ENCODE measurements around the gene ILK.

Gene ILK

DNA sequence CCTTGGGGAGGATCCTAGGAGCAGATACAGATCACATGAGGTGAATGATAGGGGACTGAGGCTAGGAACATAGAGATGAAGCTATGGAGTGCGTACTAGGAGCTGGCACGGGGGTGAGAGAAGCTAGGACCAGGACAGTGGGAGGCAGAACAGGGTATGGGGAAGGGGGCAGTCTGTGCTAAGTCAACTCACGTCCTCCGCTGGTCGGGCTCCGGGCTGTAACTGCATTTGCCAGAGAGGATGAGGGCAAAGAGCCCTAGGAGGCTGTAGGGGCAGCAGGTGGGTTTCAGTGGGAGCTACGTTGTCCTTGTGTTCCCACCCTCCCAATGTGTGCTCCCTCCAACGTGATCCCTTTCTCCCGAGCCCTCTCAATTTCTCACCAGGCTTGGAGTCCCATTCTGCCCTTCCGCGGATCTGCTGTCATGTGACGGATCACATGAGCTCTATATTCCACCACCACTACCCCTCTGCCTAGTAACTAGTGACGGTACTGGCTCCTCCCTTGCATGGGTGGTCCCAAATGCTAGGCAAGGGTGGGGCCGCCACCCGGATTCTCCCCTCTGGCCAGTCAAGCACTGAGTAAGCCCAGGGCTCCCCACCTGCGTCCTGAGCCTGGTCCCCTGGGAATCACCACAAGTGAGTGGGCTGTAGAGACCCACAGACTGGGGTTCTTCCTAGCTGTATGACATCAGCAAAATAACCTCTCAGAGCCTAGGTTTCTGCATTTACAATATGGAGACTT is 15.6 kb downstream of the ILK start, which contains the start of gene TPP1:
Gene TPP1 (minus strand): TSS at position 419 of the 742 bp plus-strand sequence. CDS start 22 bp downstream, at position 397.
- in situ Hi-C loops (cut with HindIII; ENCODE audit: low sequenced_read_pairs): loop anchor here (10.0 kb wide), 1 partner anchor 214 kb away; no protein-coding TSS in a partner anchor

- in situ Hi-C loops (cut with HindIII; ENCODE audit: low sequenced_read_pairs): no loop called here
Measured at GRCh38 chr11:6620636-6621035, 17.1 kb downstream of the ILK start.

DNA sequence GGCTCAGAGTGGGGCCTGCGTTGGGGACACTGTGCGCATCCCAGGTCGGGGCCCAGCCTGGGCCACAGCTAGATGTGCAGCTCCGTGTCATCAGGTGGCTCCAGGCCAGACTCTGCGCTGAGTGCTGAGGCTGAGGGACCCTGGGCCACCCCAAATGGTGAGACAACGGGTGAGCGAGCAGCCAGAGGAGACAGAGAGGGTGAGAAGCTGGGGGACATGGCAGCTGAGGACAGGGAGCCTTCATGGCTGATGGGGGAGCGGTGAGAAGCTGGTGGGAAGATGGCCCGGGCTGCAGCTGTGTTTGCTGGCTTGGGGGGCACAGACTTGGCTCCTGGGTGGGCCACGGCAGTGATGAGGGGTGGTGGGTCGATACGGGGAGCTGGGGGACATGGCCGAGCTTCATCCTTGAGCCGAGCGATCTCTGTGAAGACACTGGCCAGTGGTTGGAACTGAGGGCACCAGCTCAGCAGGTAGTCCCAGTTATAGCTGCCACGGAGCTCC is 18.2 kb downstream of the ILK start:
- in situ Hi-C loops (cut with HindIII; ENCODE audit: low sequenced_read_pairs): no loop called here

GRCh38 chr11:6622261-6623171 is 18.9 kb downstream of the ILK start:
- in situ Hi-C loops (cut with HindIII; ENCODE audit: low sequenced_read_pairs): no loop called here

DNA sequence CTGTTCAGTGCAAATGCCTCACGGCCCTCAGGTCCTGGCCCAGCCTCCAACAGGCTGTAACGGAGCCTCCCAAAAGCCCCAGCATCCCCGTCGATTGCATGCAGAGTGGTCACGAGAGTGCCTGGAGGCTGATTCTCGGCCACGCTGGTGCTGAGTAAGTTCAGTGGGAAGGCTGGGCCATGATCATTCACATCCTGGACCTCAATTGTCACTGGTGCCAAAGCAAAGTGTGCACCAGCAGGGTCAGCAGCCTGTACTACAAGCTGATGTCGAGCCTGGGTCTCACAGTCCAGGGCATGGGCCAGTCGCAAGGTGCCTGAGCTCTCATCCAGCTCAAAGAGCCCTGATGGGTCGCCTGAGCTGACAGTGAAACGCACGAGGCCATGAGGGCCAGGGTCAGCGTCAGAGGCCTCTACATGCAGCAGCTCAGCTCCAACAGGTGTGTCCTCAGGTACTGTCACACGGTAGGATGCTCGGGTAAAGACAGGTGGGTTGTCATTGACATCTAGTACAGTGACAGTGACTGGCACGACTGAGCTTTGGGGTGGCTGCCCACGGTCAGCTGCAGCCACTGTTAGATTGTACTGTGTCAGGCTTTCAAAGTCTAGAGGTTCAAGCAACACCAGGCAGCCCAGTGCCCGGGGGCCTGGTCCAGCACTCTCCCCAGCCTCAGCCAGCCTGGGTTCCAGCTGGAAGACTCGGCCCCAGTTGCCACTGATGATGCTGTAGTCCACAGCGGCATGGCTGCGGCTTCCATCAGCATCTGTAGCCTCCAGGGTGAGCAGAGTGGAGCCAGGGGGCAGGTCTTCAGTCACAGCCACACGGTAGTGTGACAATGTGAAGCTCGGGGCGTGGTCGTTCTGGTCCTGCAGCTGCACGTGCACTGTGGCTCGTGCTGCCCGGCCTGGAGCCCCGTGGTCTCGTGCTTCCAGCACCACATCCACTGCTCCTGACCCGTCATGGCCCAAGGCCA is 20.1 kb downstream of the ILK start:
- in situ Hi-C loops (cut with HindIII; ENCODE audit: low sequenced_read_pairs): no loop called here

GRCh38 chr11:6625156-6625831 is 21.7 kb downstream of the ILK start:
- in situ Hi-C loops (cut with HindIII; ENCODE audit: low sequenced_read_pairs): no loop called here

GRCh38 chr11:6625832-6626420 is 22.4 kb downstream of the ILK start:
- in situ Hi-C loops (cut with HindIII; ENCODE audit: low sequenced_read_pairs): no loop called here

DNA sequence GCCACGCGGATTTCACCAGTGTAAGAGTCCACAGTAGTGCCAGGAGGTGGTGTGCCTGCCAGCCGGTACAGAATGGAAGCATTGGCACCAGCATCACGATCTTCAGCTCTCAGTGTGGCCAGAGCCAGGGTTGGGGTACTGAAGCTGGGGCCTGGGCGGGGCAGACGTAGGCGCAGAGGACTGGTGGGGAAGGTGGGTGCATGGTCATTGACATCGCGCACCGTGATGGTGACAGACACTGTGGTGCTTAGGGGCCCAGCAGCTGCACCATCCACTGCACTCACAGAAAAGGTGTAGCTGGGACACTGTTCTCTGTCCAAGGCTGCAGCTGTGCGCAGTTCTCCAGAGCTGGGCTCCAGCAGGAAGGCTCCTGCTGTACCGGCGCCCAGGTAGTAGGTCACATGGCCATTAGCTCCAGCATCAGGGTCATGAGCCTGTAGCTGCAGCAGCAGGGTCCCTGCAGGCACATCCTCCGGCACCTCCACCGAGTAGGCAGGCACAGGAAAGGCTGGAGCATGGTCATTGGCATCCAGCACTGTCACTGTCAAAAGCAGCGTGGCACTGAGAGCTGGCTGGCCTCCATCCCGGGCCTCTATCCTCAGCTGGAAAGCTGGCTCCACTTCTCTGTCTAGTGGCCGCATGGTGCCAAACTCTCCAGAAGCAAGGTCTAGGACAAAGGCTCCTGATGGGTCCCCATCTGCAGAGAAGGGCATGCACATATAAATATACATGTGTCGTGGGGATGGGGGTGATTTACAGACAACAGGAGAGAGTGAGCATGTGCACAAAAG is 23.6 kb downstream of the ILK start:
- in situ Hi-C loops (cut with HindIII; ENCODE audit: low sequenced_read_pairs): no loop called here

DNA sequence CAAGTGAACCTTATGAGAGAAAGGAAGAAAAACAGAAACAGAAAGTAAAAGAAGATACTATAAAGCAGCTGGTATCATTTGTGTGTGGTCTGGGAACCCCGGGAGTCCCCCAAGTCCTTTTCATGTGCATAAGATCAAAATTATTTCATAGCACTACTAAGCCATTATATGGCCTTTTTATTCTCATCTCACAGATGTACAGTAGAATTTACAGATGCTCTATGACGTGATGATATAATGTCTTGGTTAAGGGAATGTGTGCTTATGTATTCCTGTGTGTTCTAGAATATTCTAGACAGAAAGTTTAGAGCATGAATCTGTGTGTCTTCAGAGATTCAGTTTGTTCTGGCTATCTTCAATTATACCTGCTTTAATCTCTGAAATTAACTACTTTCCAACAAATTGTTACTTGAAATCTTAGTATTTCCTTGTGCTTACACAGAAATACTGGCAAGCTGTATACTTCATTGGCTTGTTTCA is 24.2 kb downstream of the ILK start:
- in situ Hi-C loops (cut with HindIII; ENCODE audit: low sequenced_read_pairs): no loop called here

DNA sequence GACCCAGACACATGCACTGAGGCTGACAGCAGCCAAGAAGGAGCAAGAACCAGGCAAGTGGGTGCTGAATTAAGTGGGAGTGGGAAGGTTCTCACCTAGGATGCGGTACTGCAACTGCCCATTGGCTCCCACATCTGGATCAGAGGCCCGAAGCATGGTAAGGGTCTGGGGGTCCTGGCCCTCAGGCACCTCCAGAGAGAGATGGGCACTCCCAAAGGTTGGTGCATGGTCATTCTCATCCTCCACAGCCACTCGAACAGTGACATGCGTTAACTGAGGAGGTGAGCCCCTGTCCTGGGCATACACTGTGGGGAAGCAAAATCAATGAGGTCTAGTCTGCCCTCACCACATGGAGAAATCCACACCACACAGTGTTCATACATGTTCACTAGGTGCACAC is 25.0 kb downstream of the ILK start:
- in situ Hi-C loops (cut with HindIII; ENCODE audit: low sequenced_read_pairs): no loop called here

DNA sequence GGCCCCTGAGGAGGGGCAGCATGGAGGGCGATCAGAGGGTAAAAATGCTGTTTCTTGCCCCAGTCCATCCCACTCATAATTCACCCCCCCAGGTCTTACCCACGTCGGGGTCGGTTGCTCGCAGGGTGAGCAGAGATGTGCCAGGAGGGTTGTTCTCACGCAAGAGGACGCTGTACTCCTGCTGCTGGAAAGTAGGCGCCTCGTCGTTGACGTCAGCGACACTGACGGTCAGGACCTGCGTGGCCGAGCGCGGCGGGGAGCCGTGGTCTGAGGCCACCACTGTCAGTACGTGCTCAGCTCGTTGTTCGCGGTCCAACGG is 26.0 kb downstream of the ILK start:
- in situ Hi-C loops (cut with HindIII; ENCODE audit: low sequenced_read_pairs): no loop called here

- in situ Hi-C loops (cut with HindIII; ENCODE audit: low sequenced_read_pairs): no loop called here
Measured at GRCh38 chr11:6629892-6630631, 26.5 kb downstream of the ILK start.

DNA sequence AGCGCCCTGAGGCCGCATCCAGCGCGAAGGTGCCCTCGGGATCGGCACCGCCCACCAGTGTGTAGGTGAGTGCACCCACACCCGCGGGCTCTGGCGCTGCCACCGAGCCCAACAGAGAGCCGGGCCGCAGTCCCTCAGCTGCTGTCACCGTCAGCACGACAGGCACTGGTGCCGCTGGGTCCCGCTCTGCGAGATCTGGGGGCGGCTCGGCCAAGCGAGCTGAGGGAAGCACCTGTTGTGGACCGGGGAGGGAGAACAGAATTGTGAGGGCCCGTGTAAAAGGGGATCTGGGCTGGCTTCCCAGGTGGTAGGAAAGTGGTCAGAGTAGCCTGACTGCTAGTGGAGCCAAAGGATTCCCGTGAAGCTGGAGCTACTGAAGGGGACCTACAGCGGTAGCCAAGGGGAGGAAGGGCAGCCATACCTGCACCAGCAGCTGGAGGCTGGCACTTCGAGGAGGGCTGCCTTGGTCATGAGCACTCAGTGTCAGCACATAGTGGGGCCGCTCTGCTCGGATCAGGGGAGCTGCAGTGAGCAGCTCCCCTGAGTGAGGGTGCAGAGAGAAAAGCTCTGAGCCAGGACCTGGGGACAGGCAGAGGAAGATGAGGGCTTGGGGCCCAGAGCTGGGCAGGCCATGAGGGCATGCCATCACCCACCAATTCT is 27.2 kb downstream of the ILK start:
- in situ Hi-C loops (cut with HindIII; ENCODE audit: low sequenced_read_pairs): no loop called here

DNA sequence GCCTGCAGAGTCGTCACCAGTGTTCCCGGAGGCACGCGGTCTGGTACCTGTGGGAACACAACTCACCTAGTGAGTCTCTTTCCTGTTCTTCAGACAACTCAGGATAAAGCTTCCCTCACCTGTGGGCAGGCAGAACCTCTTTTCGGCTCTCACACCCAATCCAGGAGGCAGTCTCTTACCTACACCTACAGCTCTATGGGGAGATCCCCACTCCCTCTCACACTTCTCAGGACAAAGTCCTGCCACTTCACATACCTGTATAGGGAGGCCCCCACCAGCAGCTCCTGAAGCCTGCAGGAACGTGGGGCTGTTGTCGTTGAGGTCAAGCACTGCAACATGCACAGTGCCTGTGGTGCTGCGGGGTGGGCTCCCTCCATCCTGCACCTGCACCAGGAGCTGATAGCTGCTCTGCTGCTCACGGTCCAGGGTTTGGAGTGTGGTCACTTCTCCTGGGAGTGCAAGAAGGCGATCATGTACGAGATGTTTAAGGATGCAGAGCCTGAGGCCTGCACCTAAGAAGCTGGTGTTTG is 27.9 kb downstream of the ILK start:
- in situ Hi-C loops (cut with HindIII; ENCODE audit: low sequenced_read_pairs): no loop called here

- in situ Hi-C loops (cut with HindIII; ENCODE audit: low sequenced_read_pairs): no loop called here
Measured at GRCh38 chr11:6632116-6633073, 28.8 kb downstream of the ILK start.

Measured in DLD1 (cell line).